ENCODE data around the gene RHOT1.
"Not testable (repeated sequence)": the region's sequence is repeated elsewhere in the genome, so short reads cannot be mapped to it uniquely, and the experiment has no call there.

Gene RHOT1

GRCh38 chr17:32159586-32160438 lies 17.5 kb downstream of the RHOT1 start:
- no peak for DNase-seq (ENCODE audit: low read depth in 2 of 2)

GRCh38 chr17:32160526-32160925 lies 18.2 kb downstream of the RHOT1 start:
- DNase-seq (ENCODE audit: low read depth in 2 of 2): no peak

- DNase-seq (ENCODE audit: low read depth in 2 of 2): no peak
These were observed 18.7 kb downstream of the RHOT1 start for GRCh38 chr17:32161029-32161428.

GRCh38 chr17:32161506-32162365 lies 19.4 kb downstream of the RHOT1 start:
- no peak for DNase-seq (ENCODE audit: low read depth in 2 of 2)

- DNase-seq (ENCODE audit: low read depth in 2 of 2): no peak
These were observed 32.6 kb downstream of the RHOT1 start for GRCh38 chr17:32174889-32175288.

- DNase-seq (ENCODE audit: low read depth in 2 of 2): not testable (repeated sequence)
These were observed 36.4 kb downstream of the RHOT1 start for GRCh38 chr17:32178679-32179078.

GRCh38 chr17:32179103-32179502 lies 36.8 kb downstream of the RHOT1 start:
- DNase-seq (ENCODE audit: low read depth in 2 of 2): not testable (repeated sequence)

GRCh38 chr17:32179526-32179925 lies 37.2 kb downstream of the RHOT1 start:
- not testable (repeated sequence) for DNase-seq (ENCODE audit: low read depth in 2 of 2)

- DNase-seq (ENCODE audit: low read depth in 2 of 2): not testable (repeated sequence)
These were observed 38.0 kb downstream of the RHOT1 start for GRCh38 chr17:32180262-32180661.

GRCh38 chr17:32185875-32186274 lies 43.6 kb downstream of the RHOT1 start:
- no peak for DNase-seq (ENCODE audit: low read depth in 2 of 2)

GRCh38 chr17:32187271-32187670 lies 45.0 kb downstream of the RHOT1 start:
- no peak for DNase-seq (ENCODE audit: low read depth in 2 of 2)

GRCh38 chr17:32189343-32189742 lies 47.0 kb downstream of the RHOT1 start:
- no peak for DNase-seq (ENCODE audit: low read depth in 2 of 2)

- no peak for DNase-seq (ENCODE audit: low read depth in 2 of 2)
These were observed 49.0 kb downstream of the RHOT1 start for GRCh38 chr17:32191306-32191705.

- no peak for DNase-seq (ENCODE audit: low read depth in 2 of 2)
These were observed 50.1 kb downstream of the RHOT1 start for GRCh38 chr17:32192379-32192778.

GRCh38 chr17:32197987-32198386 lies 55.7 kb downstream of the RHOT1 start:
- no peak for DNase-seq (ENCODE audit: low read depth in 2 of 2)

GRCh38 chr17:32206861-32207260 lies 64.6 kb downstream of the RHOT1 start:
- no peak for DNase-seq (ENCODE audit: low read depth in 2 of 2)

GRCh38 chr17:32208436-32208835 lies 66.1 kb downstream of the RHOT1 start:
- DNase-seq (ENCODE audit: low read depth in 2 of 2): no peak

GRCh38 chr17:32209608-32210007 lies 67.3 kb downstream of the RHOT1 start:
- DNase-seq (ENCODE audit: low read depth in 2 of 2): no peak

GRCh38 chr17:32211671-32212070 lies 69.4 kb downstream of the RHOT1 start:
- DNase-seq (ENCODE audit: low read depth in 2 of 2): no peak

GRCh38 chr17:32215696-32216095 lies 73.4 kb downstream of the RHOT1 start:
- DNase-seq (ENCODE audit: low read depth in 2 of 2): no peak

GRCh38 chr17:32222621-32223020 lies 80.3 kb downstream of the RHOT1 start:
- no peak for DNase-seq (ENCODE audit: low read depth in 2 of 2)

GRCh38 chr17:32223703-32224102 lies 81.4 kb downstream of the RHOT1 start:
- no peak for DNase-seq (ENCODE audit: low read depth in 2 of 2)

- no peak for DNase-seq (ENCODE audit: low read depth in 2 of 2)
These were observed 84.6 kb downstream of the RHOT1 start for GRCh38 chr17:32226886-32227285.

Measured in stimulated activated CD8-positive, alpha-beta memory T cell treated with anti-CD3 and anti-CD28 coated beads, Interleukin-2, amount 100 ng/mL, for 48 hours (primary cell).